Loucy (cell line): ENCODE data around the gene TXLNG.
"Not testable (repeated sequence)": the region's sequence is repeated elsewhere in the genome, so short reads cannot be mapped to it uniquely, and the experiment has no call there.

Experiments used
- EZH2phosphoT487 ChIP-seq: fragments of 200-600 bp; IDR thresholded peaks from 2 replicates; pipeline ENCODE4 v1.6.1; 2018; ENCODE audit warnings: antibody characterized with exemption, mild to moderate bottlenecking, moderate library complexity, borderline replicate concordance
- TF ChIP-seq, protein P1 (sequence below): fragments of 200-600 bp; sonication (generic); conservative IDR thresholded peaks from 2 replicates; pipeline ENCODE4 v1.5.1; 2014; ENCODE audit warnings: mild to moderate bottlenecking, antibody characterized with exemption, low read length

DNA sequence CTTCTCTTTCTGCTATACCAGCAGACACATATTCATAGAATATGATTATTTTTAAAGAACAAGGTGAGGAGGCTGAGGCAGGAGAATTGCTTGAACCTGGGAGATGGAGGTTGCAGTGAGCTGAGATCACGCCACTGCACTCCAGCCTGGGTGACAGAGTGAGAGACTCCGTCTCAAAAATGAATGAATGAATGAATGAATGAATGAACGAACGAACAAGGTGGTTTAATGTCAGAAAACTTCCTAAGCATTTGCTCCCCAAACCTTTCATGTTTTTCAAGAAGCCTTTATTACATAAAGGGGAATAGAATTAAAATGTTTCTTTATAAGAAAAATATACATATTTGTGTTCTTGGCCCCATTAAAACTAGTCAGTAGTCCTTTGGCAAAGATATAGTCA lies 24.8 kb upstream of the TXLNG start:
- TF ChIP-seq, protein P1, sequence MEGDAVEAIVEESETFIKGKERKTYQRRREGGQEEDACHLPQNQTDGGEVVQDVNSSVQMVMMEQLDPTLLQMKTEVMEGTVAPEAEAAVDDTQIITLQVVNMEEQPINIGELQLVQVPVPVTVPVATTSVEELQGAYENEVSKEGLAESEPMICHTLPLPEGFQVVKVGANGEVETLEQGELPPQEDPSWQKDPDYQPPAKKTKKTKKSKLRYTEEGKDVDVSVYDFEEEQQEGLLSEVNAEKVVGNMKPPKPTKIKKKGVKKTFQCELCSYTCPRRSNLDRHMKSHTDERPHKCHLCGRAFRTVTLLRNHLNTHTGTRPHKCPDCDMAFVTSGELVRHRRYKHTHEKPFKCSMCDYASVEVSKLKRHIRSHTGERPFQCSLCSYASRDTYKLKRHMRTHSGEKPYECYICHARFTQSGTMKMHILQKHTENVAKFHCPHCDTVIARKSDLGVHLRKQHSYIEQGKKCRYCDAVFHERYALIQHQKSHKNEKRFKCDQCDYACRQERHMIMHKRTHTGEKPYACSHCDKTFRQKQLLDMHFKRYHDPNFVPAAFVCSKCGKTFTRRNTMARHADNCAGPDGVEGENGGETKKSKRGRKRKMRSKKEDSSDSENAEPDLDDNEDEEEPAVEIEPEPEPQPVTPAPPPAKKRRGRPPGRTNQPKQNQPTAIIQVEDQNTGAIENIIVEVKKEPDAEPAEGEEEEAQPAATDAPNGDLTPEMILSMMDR = not testable (repeated sequence)
- not testable (repeated sequence) for TF ChIP-seq EZH2phosphoT487
